ENCODE data around the gene BCKDK. TPM values are rescaled to one million over a fixed set of nuclear protein-coding genes. Genes with fewer than 3 reads are reported as not detected.

Gene BCKDK
- total and polyA plus RNA-seq, 2 of the 13 experiments (the other 11 are each of a cell fraction or from before 2014, with no cell fraction given): 24.9 to 42.6 TPM

DNA sequence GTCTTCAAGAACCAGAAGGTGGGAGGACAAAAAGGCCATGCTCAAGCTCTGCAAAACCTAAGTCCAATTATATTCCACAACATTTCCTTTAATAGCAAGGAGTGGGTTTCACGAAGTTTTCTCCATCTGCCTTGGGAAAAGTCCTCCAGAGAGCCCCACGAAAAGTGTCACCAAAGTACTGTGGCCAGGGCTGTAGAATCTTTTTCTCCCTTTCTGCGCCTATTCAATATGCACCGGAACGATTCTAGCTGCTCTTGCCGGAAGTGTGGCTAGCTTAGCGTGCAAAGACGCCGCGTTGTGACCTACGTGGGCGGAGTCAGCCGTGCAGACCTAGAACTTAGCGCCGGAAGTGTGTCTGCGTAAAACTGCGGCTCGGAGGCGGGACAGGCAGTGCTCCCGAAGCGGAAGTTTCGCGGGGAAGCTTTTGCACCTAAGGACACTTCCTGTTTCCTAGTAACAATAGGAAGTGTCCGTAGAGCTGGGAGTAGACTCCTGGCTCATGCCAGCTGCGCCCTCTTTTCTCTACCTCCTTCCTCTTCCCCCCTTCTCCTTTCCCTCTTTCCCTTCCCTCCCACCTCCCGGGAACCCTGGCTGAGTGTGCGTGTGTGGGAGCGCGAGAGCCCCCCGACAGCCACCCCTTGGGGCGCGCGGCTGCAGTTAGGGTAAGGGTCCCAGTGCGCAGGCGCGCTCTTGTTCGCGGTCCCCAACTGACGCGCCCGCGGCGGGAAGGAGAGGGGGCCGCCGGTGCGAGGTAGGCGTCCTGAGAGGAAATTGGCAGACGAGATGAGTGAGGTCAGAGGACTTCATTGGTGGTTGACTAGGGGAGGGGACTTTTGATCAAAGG lies 34.0 kb upstream of the BCKDK start, which contains the start of the genes ZNF646 and ZNF668 (continued):
- TF ChIP-seq, protein P1, sequence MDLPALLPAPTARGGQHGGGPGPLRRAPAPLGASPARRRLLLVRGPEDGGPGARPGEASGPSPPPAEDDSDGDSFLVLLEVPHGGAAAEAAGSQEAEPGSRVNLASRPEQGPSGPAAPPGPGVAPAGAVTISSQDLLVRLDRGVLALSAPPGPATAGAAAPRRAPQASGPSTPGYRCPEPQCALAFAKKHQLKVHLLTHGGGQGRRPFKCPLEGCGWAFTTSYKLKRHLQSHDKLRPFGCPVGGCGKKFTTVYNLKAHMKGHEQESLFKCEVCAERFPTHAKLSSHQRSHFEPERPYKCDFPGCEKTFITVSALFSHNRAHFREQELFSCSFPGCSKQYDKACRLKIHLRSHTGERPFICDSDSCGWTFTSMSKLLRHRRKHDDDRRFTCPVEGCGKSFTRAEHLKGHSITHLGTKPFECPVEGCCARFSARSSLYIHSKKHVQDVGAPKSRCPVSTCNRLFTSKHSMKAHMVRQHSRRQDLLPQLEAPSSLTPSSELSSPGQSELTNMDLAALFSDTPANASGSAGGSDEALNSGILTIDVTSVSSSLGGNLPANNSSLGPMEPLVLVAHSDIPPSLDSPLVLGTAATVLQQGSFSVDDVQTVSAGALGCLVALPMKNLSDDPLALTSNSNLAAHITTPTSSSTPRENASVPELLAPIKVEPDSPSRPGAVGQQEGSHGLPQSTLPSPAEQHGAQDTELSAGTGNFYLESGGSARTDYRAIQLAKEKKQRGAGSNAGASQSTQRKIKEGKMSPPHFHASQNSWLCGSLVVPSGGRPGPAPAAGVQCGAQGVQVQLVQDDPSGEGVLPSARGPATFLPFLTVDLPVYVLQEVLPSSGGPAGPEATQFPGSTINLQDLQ (CRISPR knock-in tag; IDR thresholded peaks at IDR 0.05): no peak; the same call in 1 of the 2 replicates
- TF ChIP-seq ZNF3 (CRISPR knock-in tag; IDR thresholded peaks at IDR 0.05) (no peak), SMAD1 (CRISPR knock-in tag; IDR thresholded peaks at IDR 0.05; ENCODE audit: borderline replicate concordance, low read depth) (peak; percentile 63; the same call in 1 of the 2 replicates), RBM39 (IDR thresholded peaks at IDR 0.05; ENCODE audit: low read depth, low read length, poor library complexity, severe bottlenecking) (peak; percentile 84), KAT7 (CRISPR knock-in tag; IDR thresholded peaks at IDR 0.05; ENCODE audit: borderline replicate concordance) (peak; percentile 89; the same call in 1 of the 2 replicates), ZNF589 (CRISPR knock-in tag; conservative IDR thresholded peaks at IDR 0.05) (peak; percentile 60; the same call in 1 of the 2 replicates), SOX5 (CRISPR knock-in tag; IDR thresholded peaks at IDR 0.05; ENCODE audit: borderline replicate concordance) (peak; percentile 79; the same call in 1 of the 2 replicates), TEAD3 (CRISPR knock-in tag; optimal IDR thresholded peaks at IDR 0.05; ENCODE audit: borderline replicate concordance) (peak; percentile 83), KMT2B (CRISPR knock-in tag; IDR thresholded peaks at IDR 0.05) (peak; percentile 86), PHF8 (CRISPR knock-in tag; IDR thresholded peaks at IDR 0.05) (peak; percentile 77; the same call in 1 of the 2 replicates), KDM3A (CRISPR knock-in tag; IDR thresholded peaks at IDR 0.05; ENCODE audit: low read depth) (no peak; the same call in 1 of the 2 replicates), POLR2AphosphoS2 (IDR thresholded peaks at IDR 0.05; ENCODE audit: low read depth, low read length) (peak; percentile 68; the same call in 1 of the 2 replicates), HDAC6 (IDR thresholded peaks at IDR 0.05; ENCODE audit: low read depth, low read length) (no peak), SNAPC2 (CRISPR knock-in tag; IDR thresholded peaks at IDR 0.05) (peak; percentile 91), NPAS2 (CRISPR knock-in tag; IDR thresholded peaks at IDR 0.05; ENCODE audit: borderline replicate concordance) (no peak), RXRB (CRISPR knock-in tag; IDR thresholded peaks at IDR 0.05; ENCODE audit: borderline replicate concordance) (peak; percentile 78), GABPA (IDR thresholded peaks at IDR 0.05; ENCODE audit: low read depth, low read length) (peak; percentile 96), GABPA (CRISPR knock-in tag; IDR thresholded peaks at IDR 0.05; ENCODE audit: low read depth) (peak; percentile 98)
- TF ChIP-seq, protein P2, sequence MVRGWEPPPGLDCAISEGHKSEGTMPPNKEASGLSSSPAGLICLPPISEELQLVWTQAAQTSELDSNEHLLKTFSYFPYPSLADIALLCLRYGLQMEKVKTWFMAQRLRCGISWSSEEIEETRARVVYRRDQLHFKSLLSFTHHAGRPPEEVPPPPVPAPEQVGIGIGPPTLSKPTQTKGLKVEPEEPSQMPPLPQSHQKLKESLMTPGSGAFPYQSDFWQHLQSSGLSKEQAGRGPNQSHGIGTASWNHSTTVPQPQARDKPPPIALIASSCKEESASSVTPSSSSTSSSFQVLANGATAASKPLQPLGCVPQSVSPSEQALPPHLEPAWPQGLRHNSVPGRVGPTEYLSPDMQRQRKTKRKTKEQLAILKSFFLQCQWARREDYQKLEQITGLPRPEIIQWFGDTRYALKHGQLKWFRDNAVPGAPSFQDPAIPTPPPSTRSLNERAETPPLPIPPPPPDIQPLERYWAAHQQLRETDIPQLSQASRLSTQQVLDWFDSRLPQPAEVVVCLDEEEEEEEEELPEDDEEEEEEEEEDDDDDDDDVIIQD (CRISPR knock-in tag; IDR thresholded peaks at IDR 0.05; ENCODE audit: low read depth): peak; percentile 25; the same call in 1 of the 2 replicates
- TF ChIP-seq, protein P3, sequence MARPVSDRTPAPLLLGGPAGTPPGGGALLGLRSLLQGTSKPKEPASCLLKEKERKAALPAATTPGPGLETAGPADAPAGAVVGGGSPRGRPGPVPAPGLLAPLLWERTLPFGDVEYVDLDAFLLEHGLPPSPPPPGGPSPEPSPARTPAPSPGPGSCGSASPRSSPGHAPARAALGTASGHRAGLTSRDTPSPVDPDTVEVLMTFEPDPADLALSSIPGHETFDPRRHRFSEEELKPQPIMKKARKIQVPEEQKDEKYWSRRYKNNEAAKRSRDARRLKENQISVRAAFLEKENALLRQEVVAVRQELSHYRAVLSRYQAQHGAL (CRISPR knock-in tag; IDR thresholded peaks at IDR 0.05; ENCODE audit: not compliant biosample characterization): no peak
- TF ChIP-seq, protein P4, sequence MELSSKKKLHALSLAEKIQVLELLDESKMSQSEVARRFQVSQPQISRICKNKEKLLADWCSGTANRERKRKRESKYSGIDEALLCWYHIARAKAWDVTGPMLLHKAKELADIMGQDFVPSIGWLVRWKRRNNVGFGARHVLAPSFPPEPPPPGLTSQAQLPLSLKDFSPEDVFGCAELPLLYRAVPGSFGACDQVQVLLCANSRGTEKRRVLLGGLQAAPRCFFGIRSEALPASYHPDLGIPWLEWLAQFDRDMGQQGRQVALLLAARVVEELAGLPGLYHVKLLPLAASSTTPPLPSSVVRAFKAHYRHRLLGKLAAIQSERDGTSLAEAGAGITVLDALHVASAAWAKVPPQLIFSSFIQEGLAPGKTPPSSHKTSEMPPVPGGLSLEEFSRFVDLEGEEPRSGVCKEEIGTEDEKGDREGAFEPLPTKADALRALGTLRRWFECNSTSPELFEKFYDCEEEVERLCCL (CRISPR knock-in tag; IDR thresholded peaks at IDR 0.05; ENCODE audit: borderline replicate concordance): 0 out of 2 replicates have a peak, but pooled peaks have one; percentile 19
- TF ChIP-seq, protein P5, sequence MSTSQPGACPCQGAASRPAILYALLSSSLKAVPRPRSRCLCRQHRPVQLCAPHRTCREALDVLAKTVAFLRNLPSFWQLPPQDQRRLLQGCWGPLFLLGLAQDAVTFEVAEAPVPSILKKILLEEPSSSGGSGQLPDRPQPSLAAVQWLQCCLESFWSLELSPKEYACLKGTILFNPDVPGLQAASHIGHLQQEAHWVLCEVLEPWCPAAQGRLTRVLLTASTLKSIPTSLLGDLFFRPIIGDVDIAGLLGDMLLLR (CRISPR knock-in tag; IDR thresholded peaks at IDR 0.05): no peak; the same call in 1 of the 2 replicates
